ENCODE data around the gene GCK.

GRCh38 chr7:44217852-44218402, 28.7 kb upstream of the GCK start:
- TF ChIP-seq CTCF (IDR thresholded peaks at IDR 0.05; ENCODE audit: low read depth, low read length, poor library complexity, severe bottlenecking): no peak
- TF ChIP-seq EZH2phosphoT487 (IDR thresholded peaks at IDR 0.05; ENCODE audit: borderline replicate concordance, low read length): no peak
